H7 (cell line): Measurements from ENCODE around the gene ZNRF2. TPM values are rescaled to one million over a fixed set of nuclear protein-coding genes. Genes with fewer than 3 reads are reported as not detected.

Experiments
- DNase-seq: peaks from one replicate; pipeline ENCODE4 v3.0.0; 2012
- H3K27me3 ChIP-seq: 2 replicates; pipeline ENCODE4 v1.6.0; 2011; ENCODE audit warnings: mild to moderate bottlenecking, low read length; ENCODE audit not compliant: control insufficient read depth, insufficient read depth
- H3K36me3 ChIP-seq: replicated peaks from 2 replicates; pipeline ENCODE4 v1.5.1; 2011; ENCODE audit warnings: low read length; ENCODE audit not compliant: control insufficient read depth, insufficient read depth
- H3K4me3 ChIP-seq: 2 replicates; pipeline ENCODE4 v1.5.1; 2011; ENCODE audit warnings: low read depth, mild to moderate bottlenecking, control low read depth, low read length, moderate library complexity; ENCODE audit not compliant: insufficient read depth
- total RNA-seq: library from RNA; depleted of rRNA; stranded (reverse); fragments of >200 nt; shearing (Covaris generic); gene quantifications from 2 replicates; pipeline ENCODE4 v1.2.3, GENCODE V29; 2014

The ZNRF2 gene
- total RNA-seq, 1 experiment from 2014 or later = 15.6 TPM

- Histone ChIP-seq H3K36me3 (no peaks in the 10 kb centered on the region), H3K4me3 (no peak overlapping the region), H3K27me3 (no peaks in the 10 kb centered on the region)
Measured at GRCh38 chr7:30272126-30272525, 12.3 kb upstream of the ZNRF2 start.

GRCh38 chr7:30273552-30273951, 10.8 kb upstream of the ZNRF2 start:
- Histone ChIP-seq H3K4me3 (no peak overlapping the region), H3K27me3 (no peaks in the 10 kb centered on the region), H3K36me3 (no peaks in the 10 kb centered on the region)
- DNase-seq = no peak

More at GRCh38 chr7:30272126-30272525, 12.3 kb upstream of the ZNRF2 start:
- no peak for DNase-seq

DNA sequence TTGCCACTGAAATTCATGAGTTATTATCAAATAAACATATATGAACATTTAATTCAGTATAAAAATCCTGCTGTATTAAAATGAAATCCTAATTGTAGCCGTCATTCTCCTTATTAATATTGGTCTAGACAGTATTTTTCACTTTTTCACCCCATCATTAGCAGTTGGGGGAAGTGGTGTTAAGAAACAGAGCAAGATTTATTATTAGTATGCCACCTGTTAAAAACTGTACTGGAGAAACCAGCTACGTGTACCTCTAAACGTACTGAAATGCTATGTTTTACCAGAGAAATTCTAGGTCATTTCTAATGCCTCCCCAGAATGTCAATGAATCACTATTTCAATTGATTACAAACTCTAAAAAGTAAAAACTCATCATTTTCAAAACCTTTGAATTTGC, 9.8 kb upstream of the ZNRF2 start:
- Histone ChIP-seq H3K27me3 (no peaks in the 10 kb centered on the region), H3K36me3 (no peaks in the 10 kb centered on the region), H3K4me3 (no peak overlapping the region)
- DNase-seq = no peak

- peak; percentile 33 for DNase-seq
- no peaks in the 10 kb centered on the region for H3K36me3 ChIP-seq
- H3K27me3 ChIP-seq = no peaks in the 10 kb centered on the region
- H3K4me3 ChIP-seq = no peak overlapping the region
Measured at GRCh38 chr7:30276203-30276900, 8.0 kb upstream of the ZNRF2 start.

GRCh38 chr7:30278376-30278775, 6.0 kb upstream of the ZNRF2 start:
- Histone ChIP-seq H3K27me3 (no peaks in the 10 kb centered on the region), H3K4me3 (no peak overlapping the region), H3K36me3 (no peaks in the 10 kb centered on the region)
- DNase-seq = no peak

DNA sequence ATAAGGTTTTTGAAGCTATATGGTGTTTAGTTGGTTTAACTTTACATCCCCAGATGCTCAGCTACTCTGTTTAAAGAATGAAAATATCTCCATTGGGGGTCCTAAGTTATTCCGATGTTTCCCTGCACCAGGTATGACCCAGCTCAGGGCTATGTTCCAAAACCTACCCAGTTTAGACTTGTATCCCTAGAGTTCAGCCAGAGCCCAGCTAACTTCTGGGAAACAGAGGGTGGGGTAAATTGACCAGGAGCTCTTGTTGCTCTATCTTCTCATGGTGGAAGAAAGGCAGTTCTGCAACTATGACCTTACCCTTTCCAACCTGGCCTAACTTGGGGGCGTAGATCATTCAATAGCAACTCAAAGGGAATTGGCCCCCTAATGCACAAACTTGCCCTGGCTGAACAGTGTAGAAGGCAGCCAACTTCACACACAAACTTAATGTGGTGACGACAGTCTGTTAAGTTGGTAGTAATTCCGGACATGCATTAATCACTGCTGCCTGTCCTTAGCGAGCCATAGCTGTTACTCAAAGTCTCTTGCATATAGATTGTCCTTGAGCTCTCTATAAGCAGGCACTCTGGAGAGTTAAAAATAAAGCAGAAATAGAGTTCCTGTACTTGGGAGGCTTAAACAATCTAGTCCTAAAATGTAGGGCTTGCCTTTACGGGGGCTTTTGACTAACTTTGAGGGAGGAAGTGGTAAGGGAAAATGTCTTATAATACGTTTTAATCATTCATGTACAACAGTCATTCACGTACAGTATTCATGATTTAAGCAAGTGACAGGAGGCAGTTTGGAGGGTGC, 5.3 kb upstream of the ZNRF2 start:
- DNase-seq = no peak
- no peaks in the 10 kb centered on the region for H3K36me3 ChIP-seq

DNA sequence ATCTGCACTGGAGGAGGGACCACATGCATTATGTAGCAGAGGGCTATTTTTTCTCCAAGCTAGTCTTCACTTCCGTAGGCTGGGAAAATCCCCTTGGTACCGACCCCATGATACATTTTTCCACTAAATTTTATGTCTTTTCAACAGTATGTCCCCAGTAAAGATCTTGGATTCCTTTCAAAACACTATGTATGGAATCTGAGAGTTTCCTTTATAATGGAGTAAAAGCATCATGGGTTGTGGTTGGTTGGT, 4.8 kb upstream of the ZNRF2 start:
- no peak for DNase-seq
- no peak overlapping the region for H3K4me3 ChIP-seq
- H3K27me3 ChIP-seq = no peaks in the 10 kb centered on the region
- no peaks in the 10 kb centered on the region for H3K36me3 ChIP-seq

More for the DNA sequence above, 5.3 kb upstream of the ZNRF2 start:
- Histone ChIP-seq H3K4me3 (no peak overlapping the region), H3K27me3 (no peaks in the 10 kb centered on the region)

- Histone ChIP-seq H3K36me3 (no peaks in the 10 kb centered on the region), H3K4me3 (no peak overlapping the region), H3K27me3 (no peaks in the 10 kb centered on the region)
- DNase-seq = no peak
Measured at GRCh38 chr7:30280631-30281030, 3.8 kb upstream of the ZNRF2 start.

DNA sequence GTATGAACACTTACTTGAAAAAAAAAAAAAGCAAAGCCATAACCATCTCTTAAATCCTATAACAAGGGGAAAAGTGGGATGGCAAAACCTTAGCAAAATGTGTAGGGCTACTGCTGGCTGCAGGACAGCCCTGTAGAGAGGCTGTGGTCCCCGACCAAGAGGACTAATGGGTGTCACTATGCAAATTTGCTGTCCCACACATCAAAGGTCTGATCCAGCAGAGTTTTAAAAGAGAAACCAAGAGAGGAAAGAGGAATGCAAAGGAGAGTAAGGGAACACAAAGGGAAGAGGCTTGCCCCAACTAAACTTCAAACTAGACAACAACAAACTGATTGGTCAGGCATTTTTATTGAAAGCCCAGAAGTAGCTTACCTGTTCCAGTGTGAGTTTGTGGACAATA, 3.1 kb upstream of the ZNRF2 start:
- peaks cover 2% of the 10 kb centered on the region; the same call in 1 of the 2 replicates for H3K27me3 ChIP-seq
- DNase-seq = no peak
- H3K4me3 ChIP-seq = no peak overlapping the region
- no peaks in the 10 kb centered on the region for H3K36me3 ChIP-seq

- Histone ChIP-seq H3K4me3 (no peak overlapping the region), H3K27me3 (peaks cover 6% of the 10 kb centered on the region; the same call in 1 of the 2 replicates), H3K36me3 (no peaks in the 10 kb centered on the region)
- no peak for DNase-seq
Measured at GRCh38 chr7:30281791-30282190, 2.6 kb upstream of the ZNRF2 start.

- peaks cover 6% of the 10 kb centered on the region; the same call in 1 of the 2 replicates for H3K27me3 ChIP-seq
- no peak for DNase-seq
- no peaks in the 10 kb centered on the region for H3K36me3 ChIP-seq
- no peak overlapping the region for H3K4me3 ChIP-seq
Measured at GRCh38 chr7:30282735-30283134, 1.7 kb upstream of the ZNRF2 start.

GRCh38 chr7:30285067-30285535, 704 bp downstream of the ZNRF2 start:
- peak; percentile 65 for DNase-seq
- H3K4me3 ChIP-seq = peak overlapping the region; percentile 84

GRCh38 chr7:30285536-30286284, 1.3 kb downstream of the ZNRF2 start:
- DNase-seq = no peak
- H3K4me3 ChIP-seq = peak overlapping the region; percentile 84
- H3K27me3 ChIP-seq = peaks cover 6% of the 10 kb centered on the region; the same call in 1 of the 2 replicates
- no peaks in the 10 kb centered on the region for H3K36me3 ChIP-seq

More at GRCh38 chr7:30285067-30285535, 704 bp downstream of the ZNRF2 start:
- Histone ChIP-seq H3K36me3 (no peaks in the 10 kb centered on the region), H3K27me3 (peaks cover 6% of the 10 kb centered on the region; the same call in 1 of the 2 replicates)

DNA sequence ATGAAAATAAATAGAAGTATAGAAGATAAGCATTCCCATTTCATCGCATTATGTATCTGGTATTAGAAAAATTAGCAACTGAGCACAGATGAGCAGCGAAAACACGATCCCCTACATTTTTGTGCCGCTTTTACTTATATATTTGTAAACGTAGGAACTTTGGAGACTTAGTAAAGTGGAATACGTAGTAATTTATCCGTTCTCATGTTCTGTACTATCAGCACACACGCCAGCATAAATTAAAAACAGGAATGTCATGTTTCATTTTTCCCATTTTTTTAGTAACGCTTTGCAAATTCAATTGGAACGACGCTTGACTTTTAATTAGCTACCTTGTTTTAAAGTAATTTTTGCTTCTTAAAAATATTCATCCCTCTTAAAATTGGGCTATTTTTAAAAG, 2.4 kb downstream of the ZNRF2 start:
- peaks cover 6% of the 10 kb centered on the region; the same call in 1 of the 2 replicates for H3K27me3 ChIP-seq
- no peaks in the 10 kb centered on the region for H3K36me3 ChIP-seq
- H3K4me3 ChIP-seq = peak overlapping the region; percentile 84
- DNase-seq = no peak
